ENCODE measurements around the gene SYNM. TPM values are rescaled to one million over a fixed set of nuclear protein-coding genes. Genes with fewer than 3 reads are reported as not detected.

SYNM gene
- polyA plus RNA-seq, 3 donors from 2014 or later: not detected

DNA sequence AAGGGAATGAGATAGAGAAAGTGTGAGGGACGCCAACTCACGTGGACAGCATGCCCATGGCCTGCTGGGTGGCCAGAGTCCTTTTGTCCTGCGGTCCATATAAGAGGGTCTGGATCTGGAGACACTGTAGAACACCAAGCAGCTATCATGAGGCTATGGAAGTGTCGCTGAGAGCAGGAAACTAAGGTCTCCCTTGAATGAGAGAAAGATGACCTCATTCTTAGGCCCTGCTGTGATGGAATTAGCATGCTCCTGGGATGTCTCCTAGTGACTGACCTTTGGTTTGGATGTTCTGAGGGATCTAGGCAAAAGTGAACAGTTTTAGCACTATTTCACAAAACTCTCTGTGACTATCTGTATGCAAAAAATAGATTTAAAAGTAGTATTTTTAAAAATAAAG, 34.4 kb downstream of the SYNM start:
- H3K36me3 Mint-ChIP-seq: no peaks in the 10 kb centered on the region
- no peaks in the 10 kb centered on the region for H3K9me3 Mint-ChIP-seq
- no peaks in the 10 kb centered on the region for H3K4me1 Mint-ChIP-seq
- H3K27ac Mint-ChIP-seq: no peak overlapping the region
- peaks cover 0 to 5% (median 0%) of the 10 kb centered on the region in 3 donors for H3K27me3 Mint-ChIP-seq (ENCODE audit: low read depth in 3 of 3)
- no peak overlapping the region for H3K4me3 Mint-ChIP-seq
- DNase-seq: no peak

DNA sequence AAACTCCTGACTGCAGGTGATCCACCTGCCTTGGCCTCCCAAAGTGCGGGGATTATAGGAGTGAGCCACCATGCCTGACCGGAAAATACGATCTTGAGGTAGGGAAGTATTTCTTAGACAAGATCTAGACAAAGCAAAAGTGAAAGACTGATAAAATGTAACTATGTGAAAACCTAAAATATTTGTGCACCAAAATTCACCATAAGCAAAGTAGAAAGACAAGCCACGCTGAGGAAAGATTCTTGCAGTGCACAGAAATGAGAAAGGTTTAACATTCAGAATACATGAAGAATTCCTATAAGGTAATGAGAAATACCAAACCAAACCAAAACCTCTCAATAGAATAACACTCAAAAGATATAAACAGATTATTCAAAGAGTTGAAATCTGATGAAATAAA, 35.7 kb downstream of the SYNM start:
- Mint-ChIP-seq H3K4me1 (no peaks in the 10 kb centered on the region), H3K36me3 (no peaks in the 10 kb centered on the region), H3K4me3 (no peak overlapping the region), H3K27ac (no peak overlapping the region), H3K9me3 (no peaks in the 10 kb centered on the region), H3K27me3 (ENCODE audit: low read depth in 3 of 3) (peaks cover 0 to 3% (median 0%) of the 10 kb centered on the region in 3 donors)
- no peak for DNase-seq

DNA sequence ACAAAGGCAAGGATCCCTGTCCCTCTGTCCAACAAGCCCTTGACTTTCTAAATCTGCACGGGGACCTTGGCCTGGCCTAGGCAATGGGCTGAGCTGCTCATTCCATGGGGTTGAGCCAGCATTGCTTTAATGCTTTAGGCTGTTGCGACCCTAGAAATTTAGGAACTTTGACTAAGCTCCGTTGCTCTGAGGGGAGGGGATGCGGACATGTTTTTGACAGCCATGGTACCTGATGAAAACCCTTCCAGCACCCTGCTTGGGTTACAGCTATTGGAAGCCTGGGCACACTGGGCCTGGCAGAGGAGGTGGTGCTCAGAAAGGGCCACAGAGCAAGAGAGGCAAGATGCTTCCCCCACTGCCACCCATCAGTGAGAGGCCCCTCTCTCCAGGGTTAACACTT, 37.1 kb downstream of the SYNM start:
- H3K9me3 Mint-ChIP-seq: no peaks in the 10 kb centered on the region
- no peak for DNase-seq

DNA sequence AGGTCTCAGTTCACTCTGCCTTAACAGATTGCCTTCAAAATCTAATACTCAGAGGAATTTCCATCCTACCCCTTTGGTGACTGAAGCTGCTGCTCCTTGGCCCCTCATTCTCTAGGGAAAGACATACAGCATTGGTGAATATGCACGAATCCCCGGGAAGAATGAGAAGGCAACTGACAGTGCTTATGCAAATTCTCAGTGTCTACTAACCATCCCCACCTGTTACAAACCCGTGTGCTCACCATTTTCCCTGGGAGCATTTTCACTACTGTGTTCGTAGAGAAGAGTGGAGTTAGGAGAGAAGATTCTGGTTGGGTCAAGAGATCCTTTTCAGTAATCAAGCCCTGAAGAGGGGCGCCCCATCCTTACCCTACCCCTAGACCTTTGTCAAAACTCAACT, 37.7 kb downstream of the SYNM start:
- Mint-ChIP-seq H3K4me3 (no peak overlapping the region), H3K9me3 (no peaks in the 10 kb centered on the region), H3K36me3 (no peaks in the 10 kb centered on the region), H3K4me1 (no peaks in the 10 kb centered on the region), H3K27me3 (ENCODE audit: low read depth in 3 of 3) (peaks cover 0 to 2% (median 0%) of the 10 kb centered on the region in 3 donors), H3K27ac (no peak overlapping the region)
- no peak for DNase-seq

More for the DNA sequence above, 37.1 kb downstream of the SYNM start:
- H3K27me3 Mint-ChIP-seq (ENCODE audit: low read depth in 3 of 3): peaks cover 0 to 2% (median 0%) of the 10 kb centered on the region in 3 donors
- no peak overlapping the region for H3K4me3 Mint-ChIP-seq
- no peaks in the 10 kb centered on the region for H3K36me3 Mint-ChIP-seq
- H3K4me1 Mint-ChIP-seq: no peaks in the 10 kb centered on the region
- no peak overlapping the region for H3K27ac Mint-ChIP-seq

DNA sequence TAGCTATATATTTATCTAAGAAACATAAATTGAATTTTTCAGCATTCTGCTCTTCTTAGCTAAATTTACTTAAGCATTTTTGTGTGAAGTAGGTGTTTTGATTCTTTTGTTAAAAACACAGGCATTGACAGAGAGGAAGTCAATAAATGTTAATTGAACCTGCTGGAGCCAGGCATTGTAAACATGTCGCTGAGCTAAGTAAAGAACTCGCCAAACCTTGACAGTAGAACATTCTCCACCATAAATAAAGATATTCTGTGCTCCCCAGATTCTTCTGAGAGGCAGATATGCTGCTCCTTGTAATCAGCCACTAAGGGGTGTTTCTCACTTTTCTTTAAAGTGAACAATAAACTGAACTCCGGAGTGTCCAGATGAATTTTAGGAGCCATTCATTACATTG, 38.4 kb downstream of the SYNM start:
- H3K4me3 Mint-ChIP-seq: no peak overlapping the region
- no peaks in the 10 kb centered on the region for H3K36me3 Mint-ChIP-seq
- no peak for DNase-seq
- no peaks in the 10 kb centered on the region for H3K9me3 Mint-ChIP-seq
- H3K27me3 Mint-ChIP-seq (ENCODE audit: low read depth in 3 of 3): peaks cover 0 to 2% (median 0%) of the 10 kb centered on the region in 3 donors
- H3K27ac Mint-ChIP-seq: no peak overlapping the region
- H3K4me1 Mint-ChIP-seq: no peaks in the 10 kb centered on the region

DNA sequence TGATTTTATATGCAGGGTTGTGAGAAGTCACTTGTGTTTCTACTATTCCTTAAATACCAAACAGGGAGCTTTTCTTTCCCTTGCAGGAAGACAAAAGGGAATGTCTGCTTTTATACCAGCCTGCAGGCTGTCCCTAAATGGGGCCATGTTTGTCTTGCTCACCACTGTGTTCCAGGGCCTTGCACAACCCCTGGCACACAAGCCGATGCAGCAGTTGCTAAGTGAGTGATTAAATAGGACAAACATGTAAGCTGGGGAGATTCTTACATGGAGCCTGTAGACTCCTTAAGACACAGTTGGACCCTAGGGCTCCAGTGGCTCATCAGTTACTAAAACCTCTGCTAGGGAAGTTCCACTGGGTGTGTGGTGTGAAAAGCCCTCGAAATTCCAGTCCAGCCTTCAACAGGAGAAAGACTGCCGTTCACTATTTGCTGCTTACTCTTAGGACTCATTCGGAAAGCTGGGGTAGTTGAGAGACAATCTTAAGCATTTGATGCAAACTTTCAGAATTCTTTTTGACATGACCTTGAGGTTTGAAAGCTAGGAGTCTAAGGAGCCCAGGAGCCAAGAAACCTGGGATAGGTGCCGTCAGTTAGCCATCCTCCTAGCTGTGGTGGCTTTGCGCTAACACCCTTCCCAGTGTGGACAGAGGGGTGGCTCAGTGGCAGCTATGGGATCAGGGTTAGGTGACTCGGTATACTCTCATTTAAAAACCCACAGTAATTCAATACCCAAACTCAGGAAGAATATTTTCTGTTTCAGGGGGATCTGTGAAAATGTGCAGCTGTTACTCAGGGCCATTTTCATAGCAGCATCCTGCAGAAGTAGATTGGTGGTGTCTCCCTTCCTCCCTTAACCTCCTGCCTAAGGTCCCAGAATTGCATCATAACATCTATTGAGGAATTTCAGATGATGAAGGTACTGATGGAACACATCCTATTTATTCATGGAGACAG, 39.1 kb downstream of the SYNM start:
- no peak overlapping the region for H3K27ac Mint-ChIP-seq
- H3K4me1 Mint-ChIP-seq: no peaks in the 10 kb centered on the region
- no peak for DNase-seq
- H3K9me3 Mint-ChIP-seq: no peaks in the 10 kb centered on the region
- H3K27me3 Mint-ChIP-seq (ENCODE audit: low read depth in 3 of 3): peaks cover 0 to 2% (median 0%) of the 10 kb centered on the region in 3 donors
- no peak overlapping the region for H3K4me3 Mint-ChIP-seq
- no peaks in the 10 kb centered on the region for H3K36me3 Mint-ChIP-seq

DNA sequence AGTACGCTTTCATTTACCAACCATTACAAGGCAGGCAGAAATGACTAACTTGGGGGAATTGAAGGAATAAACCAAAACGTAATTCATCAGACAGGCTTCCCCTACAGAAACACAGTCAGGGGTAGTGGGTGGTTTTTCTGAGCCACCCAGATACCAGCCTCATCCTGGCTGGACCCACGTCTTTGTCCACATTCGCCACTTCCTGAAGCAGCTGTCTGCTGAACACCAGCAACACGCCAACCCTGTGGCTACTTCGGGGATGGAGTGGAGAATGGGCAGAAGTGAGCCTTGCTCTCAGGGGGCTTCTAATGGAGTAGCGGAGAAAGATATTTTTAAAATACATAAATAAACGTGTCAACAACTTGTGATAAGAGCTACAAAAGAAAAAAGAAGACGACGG, 40.1 kb downstream of the SYNM start:
- no peak overlapping the region for H3K4me3 Mint-ChIP-seq
- no peaks in the 10 kb centered on the region for H3K9me3 Mint-ChIP-seq
- H3K27ac Mint-ChIP-seq: no peak overlapping the region
- DNase-seq: no peak
- peaks cover 0 to 2% (median 0%) of the 10 kb centered on the region in 3 donors for H3K27me3 Mint-ChIP-seq (ENCODE audit: low read depth in 3 of 3)
- H3K36me3 Mint-ChIP-seq: no peaks in the 10 kb centered on the region
- no peaks in the 10 kb centered on the region for H3K4me1 Mint-ChIP-seq

DNA sequence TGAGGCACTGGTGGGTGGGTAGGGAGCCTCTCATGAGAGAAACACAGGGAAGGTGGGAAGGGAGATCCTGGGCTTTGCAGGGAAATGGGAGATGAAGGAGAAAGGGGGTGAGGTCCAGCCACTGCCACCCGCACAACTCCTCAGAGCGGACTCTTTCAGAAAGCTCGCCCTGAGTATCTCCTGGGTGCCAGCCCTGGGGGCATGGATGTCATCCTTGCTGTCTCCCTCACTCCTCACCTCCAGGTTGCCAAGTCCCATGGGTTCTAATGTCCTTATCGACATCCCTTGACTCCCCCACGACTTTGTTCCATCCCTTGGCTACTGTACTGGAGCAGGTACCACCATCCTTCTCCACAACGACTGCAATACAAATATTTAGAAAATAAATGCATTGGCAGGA, 40.9 kb downstream of the SYNM start:
- DNase-seq: no peak
- H3K27me3 Mint-ChIP-seq (ENCODE audit: low read depth in 3 of 3): peaks cover 0 to 2% (median 0%) of the 10 kb centered on the region in 3 donors
- no peaks in the 10 kb centered on the region for H3K36me3 Mint-ChIP-seq
- no peaks in the 10 kb centered on the region for H3K9me3 Mint-ChIP-seq
- H3K4me3 Mint-ChIP-seq: no peak overlapping the region
- no peak overlapping the region for H3K27ac Mint-ChIP-seq
- no peaks in the 10 kb centered on the region for H3K4me1 Mint-ChIP-seq

DNA sequence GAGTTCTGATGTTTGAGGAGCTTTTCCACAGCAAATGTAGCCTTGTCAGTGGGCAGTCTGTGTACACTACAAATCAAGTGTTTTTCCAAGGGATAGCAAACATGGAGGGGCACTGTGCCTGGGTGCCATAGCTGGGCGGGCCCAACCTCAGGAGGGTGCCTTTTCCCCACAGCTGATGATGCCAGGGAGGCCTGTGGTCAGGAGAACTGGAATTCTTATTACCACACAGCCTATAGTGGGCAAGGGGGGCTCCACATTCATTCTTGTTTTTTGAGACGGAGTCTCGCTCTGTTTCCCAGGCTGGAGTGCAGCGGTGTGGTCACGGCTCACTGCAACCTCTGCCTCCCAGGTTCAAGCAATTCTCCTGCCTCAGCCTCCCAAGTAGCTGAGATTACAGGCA, 41.8 kb downstream of the SYNM start:
- H3K4me3 Mint-ChIP-seq: no peak overlapping the region
- DNase-seq: no peak
- H3K4me1 Mint-ChIP-seq: no peaks in the 10 kb centered on the region
- H3K36me3 Mint-ChIP-seq: no peaks in the 10 kb centered on the region
- peaks cover 0 to 2% (median 0%) of the 10 kb centered on the region in 3 donors for H3K27me3 Mint-ChIP-seq (ENCODE audit: low read depth in 3 of 3)
- no peak overlapping the region for H3K27ac Mint-ChIP-seq
- H3K9me3 Mint-ChIP-seq: no peaks in the 10 kb centered on the region

DNA sequence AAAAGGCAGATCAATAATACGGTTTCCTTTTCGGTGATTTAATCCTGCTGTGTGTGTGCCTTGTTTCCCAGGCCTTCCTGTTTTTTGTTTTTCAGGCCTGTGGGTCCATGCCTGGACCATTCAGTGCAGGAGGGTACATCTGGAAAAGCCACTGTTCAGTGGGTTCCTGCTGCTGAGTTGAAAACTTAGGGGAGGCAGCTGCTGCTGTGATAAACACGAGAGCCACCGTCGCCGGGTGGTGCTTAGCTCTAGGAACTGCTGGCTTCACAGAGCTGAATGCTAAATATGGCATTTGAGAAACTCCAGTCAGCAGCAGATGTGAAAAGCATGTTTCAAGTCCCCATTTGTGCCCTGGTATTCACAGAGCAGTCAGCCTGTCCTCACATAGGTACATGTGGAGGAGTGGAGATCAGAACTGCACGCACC, 44.0 kb downstream of the SYNM start:
- Mint-ChIP-seq H3K4me1 (no peaks in the 10 kb centered on the region), H3K9me3 (no peaks in the 10 kb centered on the region), H3K27me3 (ENCODE audit: low read depth in 3 of 3) (peaks cover 0 to 2% (median 2%) of the 10 kb centered on the region in 3 donors), H3K27ac (no peak overlapping the region), H3K4me3 (no peak overlapping the region), H3K36me3 (no peaks in the 10 kb centered on the region)
- no peak for DNase-seq

DNA sequence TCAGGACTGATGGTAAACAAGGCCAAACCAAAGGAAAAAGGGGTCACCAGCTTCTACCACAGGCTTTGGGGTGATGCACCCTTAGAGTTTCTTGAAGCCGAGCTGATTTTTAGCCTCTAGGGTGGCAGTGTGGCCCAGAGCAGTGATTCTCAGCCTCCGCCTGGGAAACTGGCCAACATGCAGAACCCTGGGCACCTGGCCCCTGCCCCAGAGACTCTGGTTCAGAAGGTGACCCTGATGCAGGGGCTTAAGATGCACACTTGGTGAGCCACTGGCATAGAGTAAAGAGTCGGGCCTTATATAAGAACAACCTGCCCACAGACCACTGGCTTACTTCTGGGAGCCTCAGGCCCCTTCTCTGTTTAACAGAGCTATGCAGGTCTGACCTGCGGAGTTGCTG, 44.5 kb downstream of the SYNM start:
- Mint-ChIP-seq H3K4me1 (no peaks in the 10 kb centered on the region), H3K4me3 (no peak overlapping the region), H3K9me3 (no peaks in the 10 kb centered on the region), H3K36me3 (no peaks in the 10 kb centered on the region), H3K27me3 (ENCODE audit: low read depth in 3 of 3) (peaks cover 0 to 2% (median 0%) of the 10 kb centered on the region in 3 donors), H3K27ac (no peak overlapping the region)
- DNase-seq: no peak

DNA sequence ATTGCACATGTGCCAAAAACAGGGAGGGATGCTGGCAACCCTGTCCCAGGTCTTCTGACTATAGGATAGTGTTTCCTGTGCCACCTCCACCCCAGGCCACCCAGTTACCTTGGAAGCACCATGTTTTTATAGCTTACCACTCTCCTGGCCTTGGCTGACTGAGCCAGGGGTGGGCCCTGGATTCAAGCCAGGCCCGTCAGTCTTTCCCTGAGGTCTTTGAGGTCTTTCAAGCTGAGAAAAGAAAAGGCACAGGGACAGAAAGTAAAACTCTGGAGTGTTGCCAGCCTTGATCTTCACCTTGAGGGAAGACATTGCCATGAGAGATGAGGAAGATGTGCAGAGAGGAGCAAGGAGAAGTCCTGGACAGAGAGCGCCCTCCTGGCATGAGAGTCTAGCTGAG, 46.3 kb downstream of the SYNM start:
- Mint-ChIP-seq H3K4me1 (no peaks in the 10 kb centered on the region), H3K36me3 (no peaks in the 10 kb centered on the region), H3K27ac (no peak overlapping the region), H3K4me3 (no peak overlapping the region), H3K27me3 (ENCODE audit: low read depth in 3 of 3) (peaks cover 0 to 2% (median 1%) of the 10 kb centered on the region in 3 donors), H3K9me3 (no peaks in the 10 kb centered on the region)
- DNase-seq: no peak

DNA sequence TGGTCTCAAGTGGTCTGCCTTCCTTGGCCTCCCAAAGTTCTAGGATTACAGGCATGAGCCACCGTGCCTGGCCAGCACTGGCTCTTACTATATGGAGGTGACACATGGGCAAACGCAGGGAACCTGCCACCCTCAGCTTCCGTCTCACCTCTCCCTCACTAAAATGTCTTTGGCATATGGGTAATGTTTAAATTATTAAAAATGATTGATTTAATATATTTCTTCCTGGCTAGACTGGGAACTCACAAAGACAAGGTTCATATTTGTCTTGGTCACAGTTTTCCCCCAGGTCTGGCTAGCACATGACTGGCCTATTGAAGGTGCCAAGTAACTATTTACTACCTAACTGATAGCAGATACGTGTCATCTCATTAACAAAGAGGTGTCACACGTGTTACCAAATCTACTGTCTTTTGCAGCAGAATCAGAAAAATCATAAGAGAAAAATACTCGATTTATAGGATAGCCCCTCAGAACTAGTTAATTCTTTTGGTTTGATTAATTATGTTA, 48.2 kb downstream of the SYNM start:
- Mint-ChIP-seq H3K27me3 (ENCODE audit: low read depth in 3 of 3) (peaks cover 0 to 2% (median 1%) of the 10 kb centered on the region in 3 donors), H3K4me1 (no peaks in the 10 kb centered on the region), H3K36me3 (no peaks in the 10 kb centered on the region), H3K9me3 (no peaks in the 10 kb centered on the region), H3K4me3 (no peak overlapping the region), H3K27ac (no peak overlapping the region)
- DNase-seq: no peak

DNA sequence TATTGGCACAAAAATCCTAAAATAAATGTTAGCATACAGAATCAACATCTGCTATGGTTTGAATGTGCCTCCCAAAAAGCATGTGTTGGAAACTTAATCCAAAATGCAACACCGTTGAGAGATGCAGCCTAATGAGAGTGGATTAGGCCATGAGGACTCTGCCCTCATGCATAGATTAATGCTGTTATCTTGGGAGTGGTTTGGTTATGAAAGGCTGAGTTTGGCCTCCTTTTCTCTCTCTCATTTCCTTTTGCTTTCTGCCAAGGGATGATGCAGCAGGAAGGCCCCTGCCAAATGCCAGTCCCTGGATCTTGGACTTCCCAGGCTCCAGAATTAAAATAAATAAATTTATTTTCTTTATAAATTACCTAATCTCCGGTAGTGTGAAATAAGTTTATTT, 49.4 kb downstream of the SYNM start:
- DNase-seq: no peak
- Mint-ChIP-seq H3K27me3 (ENCODE audit: low read depth in 3 of 3) (peaks cover 0 to 4% (median 2%) of the 10 kb centered on the region in 3 donors), H3K4me3 (no peak overlapping the region), H3K27ac (no peak overlapping the region), H3K36me3 (no peaks in the 10 kb centered on the region), H3K9me3 (no peaks in the 10 kb centered on the region), H3K4me1 (no peaks in the 10 kb centered on the region)
